Mesendoderm (in vitro differentiated cells): Measurements from ENCODE around the gene CD70.
"Not testable (repeated sequence)": the region's sequence is repeated elsewhere in the genome, so short reads cannot be mapped to it uniquely, and the experiment has no call there.

ENCODE experiments used
- DNase-seq: peaks from one replicate; pipeline ENCODE4 v3.0.0; 2013
- H2AK5ac ChIP-seq: 2 replicates; pipeline ENCODE4 v1.6.1; 2013; ENCODE audit warnings: low read length, inconsistent platforms
- H2BK120ac ChIP-seq: 2 replicates; pipeline ENCODE4 v1.6.1; 2013; ENCODE audit warnings: low read depth, mild to moderate bottlenecking, low read length, moderate library complexity, mixed read lengths
- H2BK15ac ChIP-seq: replicated peaks from 2 replicates; pipeline ENCODE4 v1.6.1; 2013; ENCODE audit warnings: low read depth, mild to moderate bottlenecking, moderate library complexity
- H2BK5ac ChIP-seq: 2 replicates; pipeline ENCODE4 v1.6.1; 2013; ENCODE audit warnings: low read length, inconsistent platforms
- H3K18ac ChIP-seq: 2 replicates; pipeline ENCODE4 v1.6.1; 2013; ENCODE audit warnings: mild to moderate bottlenecking, low read length, mixed read lengths
- H3K23ac ChIP-seq: one replicate; pipeline ENCODE4 v1.6.1; 2013; ENCODE audit warnings: low read length
- H3K27ac ChIP-seq: 2 replicates; pipeline ENCODE4 v1.5.1; 2013; ENCODE audit warnings: low read depth, mild to moderate bottlenecking, inconsistent platforms, low read length, moderate library complexity
- H3K27me3 ChIP-seq: 2 replicates; pipeline ENCODE4 v1.6.1; 2013; ENCODE audit warnings: low read length, control low read depth, mild to moderate bottlenecking, inconsistent platforms; ENCODE audit not compliant: insufficient read depth, poor library complexity
- H3K36me3 ChIP-seq: 2 replicates; pipeline ENCODE4 v1.6.1; 2013; ENCODE audit warnings: low read length, inconsistent platforms; ENCODE audit not compliant: control insufficient read depth, insufficient read depth
- H3K4ac ChIP-seq: one replicate; pipeline ENCODE4 v1.6.1; 2013; ENCODE audit warnings: low read depth, mild to moderate bottlenecking, low read length, moderate library complexity
- H3K4me1 ChIP-seq: 2 replicates; pipeline ENCODE4 v1.6.1; 2013; ENCODE audit warnings: low read depth, low read length, inconsistent platforms; ENCODE audit not compliant: control insufficient read depth
- H3K4me2 ChIP-seq: 2 replicates; pipeline ENCODE4 v1.6.1; 2013; ENCODE audit warnings: low read length
- H3K4me3 ChIP-seq: 2 replicates; pipeline ENCODE4 v1.5.1; 2013; ENCODE audit warnings: mild to moderate bottlenecking, low read length
- H3K56ac ChIP-seq: one replicate; pipeline ENCODE4 v1.6.1; 2013; ENCODE audit warnings: low read length
- H3K79me1 ChIP-seq: 2 replicates; pipeline ENCODE4 v1.6.1; 2013; ENCODE audit warnings: low read length, inconsistent platforms
- H3K79me2 ChIP-seq: 2 replicates; pipeline ENCODE4 v1.6.1; 2013; ENCODE audit warnings: mild to moderate bottlenecking, low read length; ENCODE audit not compliant: control insufficient read depth, insufficient read depth
- H3K9ac ChIP-seq: 2 replicates; pipeline ENCODE4 v1.6.1; 2013; ENCODE audit warnings: low read length, inconsistent platforms
- H4K5ac ChIP-seq: one replicate; pipeline ENCODE4 v1.6.1; 2013; ENCODE audit warnings: low read length
- H4K8ac ChIP-seq: one replicate; pipeline ENCODE4 v1.6.1; 2013; ENCODE audit warnings: low read depth, mild to moderate bottlenecking, control low read depth, low read length, moderate library complexity
- WGBS: extraction: QIAGEN DNeasy Blood & Tissue Kit; methylation state at CpG from one replicate; pipeline ENCODE4 v1.1.7; 2013; ENCODE audit warnings: low lambda C conversion rate, missing lambda C conversion rate; ENCODE audit not compliant: insufficient coverage; ENCODE audit errors: extremely low coverage; 5-methylcytosine and 5-hydroxymethylcytosine counted together

Gene CD70

DNA sequence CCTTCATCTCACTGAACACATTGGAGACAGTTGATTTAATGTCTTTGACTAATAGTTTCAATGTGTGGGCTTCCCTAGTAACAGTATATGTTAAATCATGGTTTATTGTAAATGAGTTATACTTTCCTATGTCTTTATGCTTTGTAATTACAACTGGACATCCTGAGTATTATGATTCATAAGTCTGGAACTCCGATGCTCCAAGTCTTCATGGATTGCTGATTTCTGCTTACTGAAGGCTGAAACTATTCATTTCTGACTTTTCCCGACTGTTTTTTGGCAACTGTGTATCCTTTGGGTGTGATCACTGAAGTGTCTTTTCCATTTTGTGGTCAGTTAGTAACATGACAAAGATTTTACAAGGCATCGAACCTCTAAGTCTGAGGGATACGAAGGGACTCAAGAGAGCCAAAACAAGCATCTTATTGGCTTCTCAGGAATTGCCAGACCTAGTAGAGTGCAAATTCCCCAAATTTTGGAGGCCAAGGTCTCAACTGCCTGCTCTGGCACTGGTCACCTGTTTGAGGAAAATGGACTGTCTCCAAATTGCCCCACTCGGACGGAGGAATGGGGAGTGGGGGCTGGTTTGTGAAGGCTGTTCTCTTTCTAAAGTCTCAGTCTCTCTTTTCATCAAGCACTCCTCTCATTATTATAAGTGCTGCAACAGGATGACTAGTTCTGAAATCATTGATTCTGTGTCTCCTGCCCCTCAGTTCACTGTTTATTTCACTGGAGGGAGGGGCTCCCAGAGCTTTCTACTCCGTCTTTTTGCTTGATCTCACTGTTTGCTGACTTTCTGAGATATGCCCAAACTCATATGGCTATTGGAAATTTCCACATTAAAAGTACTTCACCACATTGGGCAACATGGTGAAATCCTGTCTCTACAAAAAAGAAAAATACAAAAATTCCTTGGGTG, 20.2 kb upstream of the CD70 start:
- no peak overlapping the region for H3K27ac ChIP-seq

DNA sequence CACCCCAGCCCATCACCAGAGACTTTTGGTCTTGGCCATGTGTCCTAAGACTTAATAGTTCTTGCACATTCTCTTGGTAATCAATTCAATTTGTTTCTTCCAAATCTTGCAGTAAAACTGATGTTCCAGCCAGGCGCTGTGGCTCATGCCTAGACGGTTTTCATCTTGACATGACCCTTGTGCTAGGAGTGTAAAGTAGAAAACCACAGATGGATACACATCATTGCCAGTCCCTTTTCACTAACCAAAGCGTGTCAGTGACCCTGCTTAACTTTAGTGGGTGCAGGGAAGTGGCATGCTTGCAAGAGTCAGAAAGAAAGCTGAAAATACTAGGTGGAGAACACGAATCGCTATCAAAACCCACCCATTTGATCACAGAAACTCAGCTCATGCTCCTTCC, 18.0 kb upstream of the CD70 start:
- Histone ChIP-seq H3K23ac (no peak overlapping the region), H2BK5ac (no peak overlapping the region)
- no CpG with 5 or more reads among the region's 5 CpGs for WGBS

More for the DNA sequence above, 20.2 kb upstream of the CD70 start:
- H3K79me2 ChIP-seq = no peaks in the 10 kb centered on the region
- H3K4me3 ChIP-seq = no peak overlapping the region
- no peak overlapping the region for H3K4me2 ChIP-seq
- H3K18ac ChIP-seq = no peak overlapping the region
- no CpG with 5 or more reads among the region's 7 CpGs for WGBS
- H2BK5ac ChIP-seq = no peak overlapping the region
- H2BK120ac ChIP-seq = no peak overlapping the region
- no peak overlapping the region for H3K4ac ChIP-seq
- H3K36me3 ChIP-seq = no peaks in the 10 kb centered on the region
- H3K4me1 ChIP-seq = no peaks in the 10 kb centered on the region
- no peak overlapping the region for H3K23ac ChIP-seq
- no peak overlapping the region for H3K9ac ChIP-seq
- no peak overlapping the region for H3K56ac ChIP-seq
- no peak overlapping the region for H4K8ac ChIP-seq
- H3K27me3 ChIP-seq = no peaks in the 10 kb centered on the region
- H2BK15ac ChIP-seq = no peak overlapping the region
- H3K79me1 ChIP-seq = no peaks in the 10 kb centered on the region
- no peak overlapping the region for H4K5ac ChIP-seq
- DNase-seq = no peak
- no peak overlapping the region for H2AK5ac ChIP-seq

DNA sequence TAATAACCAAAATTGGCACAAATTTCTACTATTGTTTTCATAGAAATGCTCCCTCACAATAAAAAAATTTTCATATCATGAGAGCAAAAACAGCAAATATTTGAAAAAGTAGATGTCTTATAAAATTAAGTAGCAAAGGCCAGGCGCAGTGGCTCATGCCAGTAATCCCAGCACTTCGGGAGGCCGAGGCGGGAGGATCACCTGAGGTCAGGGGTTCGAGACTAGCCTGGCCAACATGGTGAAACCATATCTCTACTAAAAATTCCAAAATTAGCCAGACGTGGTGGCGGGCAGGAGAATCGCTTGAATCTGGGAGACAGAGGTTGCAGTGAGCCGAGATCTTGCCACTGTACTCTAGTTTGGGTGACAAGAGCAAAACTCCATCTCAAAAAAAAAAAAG, 17.2 kb upstream of the CD70 start:
- H3K4ac ChIP-seq, H3K4me1 ChIP-seq, H3K27ac ChIP-seq, DNase-seq, H3K79me2 ChIP-seq, H4K5ac ChIP-seq, H2AK5ac ChIP-seq, H3K4me2 ChIP-seq, H2BK15ac ChIP-seq, H3K4me3 ChIP-seq, H4K8ac ChIP-seq, H3K79me1 ChIP-seq, H3K23ac ChIP-seq, H3K9ac ChIP-seq, H3K56ac ChIP-seq, H3K36me3 ChIP-seq, H2BK5ac ChIP-seq, H3K27me3 ChIP-seq, H2BK120ac ChIP-seq, H3K18ac ChIP-seq: not testable (repeated sequence)
- no CpG with 5 or more reads among the region's 9 CpGs for WGBS

More for the DNA sequence above, 18.0 kb upstream of the CD70 start:
- Histone ChIP-seq H2AK5ac (no peak overlapping the region), H3K79me2 (no peaks in the 10 kb centered on the region), H3K18ac (no peak overlapping the region), H3K4me2 (no peak overlapping the region), H3K27ac (no peak overlapping the region), H3K9ac (no peak overlapping the region), H3K79me1 (no peaks in the 10 kb centered on the region), H4K5ac (no peak overlapping the region), H3K27me3 (no peaks in the 10 kb centered on the region), H3K56ac (no peak overlapping the region), H4K8ac (no peak overlapping the region), H3K4ac (no peak overlapping the region), H3K36me3 (no peaks in the 10 kb centered on the region), H2BK120ac (no peak overlapping the region), H3K4me3 (no peak overlapping the region), H2BK15ac (no peak overlapping the region), H3K4me1 (no peaks in the 10 kb centered on the region)
- no peak for DNase-seq

DNA sequence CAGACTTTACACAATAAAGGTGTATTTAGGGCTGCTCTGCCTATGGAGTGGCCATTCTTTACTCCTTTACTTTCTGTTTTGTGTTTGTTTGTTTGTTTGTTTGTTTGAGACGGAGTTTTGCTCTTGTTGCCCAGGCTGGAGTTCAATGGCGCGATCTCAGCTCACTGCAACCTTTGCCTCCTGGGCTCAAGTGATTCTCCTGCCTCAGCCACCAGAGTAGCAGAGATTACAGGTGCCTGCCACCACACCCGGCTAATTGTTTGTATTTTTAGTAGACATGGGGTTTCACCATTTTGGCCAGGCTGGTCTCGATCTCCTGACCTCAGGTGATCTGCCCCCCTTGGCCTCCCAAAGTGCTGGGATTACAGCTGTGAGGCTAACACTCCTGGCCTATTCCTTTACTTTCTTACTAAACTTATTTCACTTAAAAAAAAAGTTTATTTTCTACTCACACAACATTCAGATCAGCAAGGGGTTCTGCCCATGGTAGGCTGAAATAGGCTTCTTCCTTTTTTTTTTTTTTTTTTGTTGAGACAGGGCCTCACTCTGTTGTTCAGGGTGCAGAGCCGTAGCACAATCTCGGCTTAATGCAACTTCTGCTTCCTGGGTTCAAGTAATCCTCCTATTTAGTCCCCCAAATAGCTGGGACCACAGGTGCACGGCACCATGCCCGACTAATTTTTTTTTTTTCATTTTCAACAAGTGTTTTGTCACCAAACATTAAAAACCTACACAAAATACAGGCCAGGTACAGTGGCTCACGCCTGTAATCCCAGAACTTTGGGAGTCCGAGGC, 15.5 kb upstream of the CD70 start:
- not testable (repeated sequence) for H3K18ac ChIP-seq, H3K27me3 ChIP-seq, H3K4ac ChIP-seq, H2BK5ac ChIP-seq, H2BK15ac ChIP-seq, H4K5ac ChIP-seq, H3K79me1 ChIP-seq, H3K9ac ChIP-seq, H3K79me2 ChIP-seq, H3K27ac ChIP-seq, H3K4me1 ChIP-seq, H3K36me3 ChIP-seq, DNase-seq, H3K23ac ChIP-seq, H3K4me2 ChIP-seq, H3K4me3 ChIP-seq, H3K56ac ChIP-seq, H4K8ac ChIP-seq, H2AK5ac ChIP-seq, H2BK120ac ChIP-seq
- WGBS = no CpG with 5 or more reads among the region's 11 CpGs

DNA sequence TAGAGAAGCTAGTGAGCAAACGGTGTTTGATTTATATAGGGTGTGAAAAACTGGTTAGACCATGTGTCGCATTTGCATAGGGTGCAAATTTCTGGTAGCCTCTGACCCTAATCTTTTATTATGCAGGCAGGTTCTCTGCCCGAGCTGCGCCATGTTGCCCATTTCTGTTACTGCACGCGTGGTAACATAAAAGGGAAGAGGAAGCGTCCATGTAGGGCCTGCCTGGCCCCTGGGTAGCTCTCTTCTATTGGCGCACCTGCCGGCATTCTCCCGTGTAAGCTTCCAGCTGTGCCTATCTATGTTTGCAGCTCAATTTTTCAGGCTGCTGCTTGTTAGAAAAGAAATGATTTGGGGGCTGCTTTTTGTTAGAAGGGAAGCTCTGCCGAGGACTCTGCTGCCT, 14.0 kb upstream of the CD70 start:
- H4K8ac ChIP-seq = no peak overlapping the region
- no CpG with 5 or more reads among the region's 11 CpGs for WGBS

More for the DNA sequence above, 14.0 kb upstream of the CD70 start:
- Histone ChIP-seq H3K9ac (no peak overlapping the region), H3K27ac (no peak overlapping the region), H3K23ac (no peak overlapping the region), H2BK5ac (no peak overlapping the region), H3K4me3 (no peak overlapping the region), H3K27me3 (no peaks in the 10 kb centered on the region), H3K56ac (no peak overlapping the region), H3K4me2 (no peak overlapping the region), H2BK120ac (no peak overlapping the region), H3K4ac (no peak overlapping the region), H2AK5ac (no peak overlapping the region), H3K4me1 (no peaks in the 10 kb centered on the region), H3K79me2 (no peaks in the 10 kb centered on the region), H3K36me3 (no peaks in the 10 kb centered on the region), H4K5ac (no peak overlapping the region), H3K18ac (no peak overlapping the region), H2BK15ac (no peak overlapping the region), H3K79me1 (no peaks in the 10 kb centered on the region)
- no peak for DNase-seq
